HCT116 (cell line): ENCODE data around the gene YBX2. TPM values are rescaled to one million over a fixed set of nuclear protein-coding genes. Genes with fewer than 3 reads are reported as not detected.

ENCODE experiments used
- ATAC-seq: fragments of 200-7000 bp; cut with Tn5 transposase; 2 replicates; pipeline ENCODE4 v1.9.1; 2020; ENCODE audit warnings: mild to moderate bottlenecking, moderate library complexity
- BruUV-seq: library from RNA; stranded (reverse); fragments of 400-500 nt; replicated peaks from 2 replicates; lab custom pipeline; 2021; lab: Mats Ljungman, UMichigan
- CTCF ChIA-PET: fragments of 300-600 bp; sonication (Branson Sonifier 250); formaldehyde crosslinking; loops from one replicate; lab custom pipeline; 2021; ENCODE audit warnings: antibody characterized with exemption; lab: Charles Lee
- POLR2A ChIA-PET: fragments of 300-600, 350-600 bp; sonication (Branson Sonifier 250); formaldehyde crosslinking; loops from one replicate; lab custom pipeline; 2021; ENCODE audit warnings: antibody characterized with exemption; lab: Charles Lee
- RAD21 ChIA-PET, 2 experiments: fragments of 300-600 bp; sonication (Branson Sonifier 250); formaldehyde crosslinking; loops; one replicate each; lab custom pipeline; 2023; ENCODE audit warnings: low total read pairs in 2 of 2; ENCODE audit not compliant: uncharacterized antibody in 2 of 2, unreplicated experiment in 2 of 2, low non-redundant PET in 1 of 2; lab: Charles Lee
- DNase-seq: peaks from one replicate; pipeline ENCODE4 v3.0.0-alpha.2; 2010; ENCODE audit warnings: low read depth, low spot score
- H2AFZ ChIP-seq: fragments of 200-600 bp; shearing (Covaris generic), sonication (generic); 2 replicates; pipeline ENCODE4 v1.6.1; 2017; ENCODE audit warnings: low read depth, mixed run types, mixed read lengths, antibody characterized with exemption, low read length; ENCODE audit not compliant: poor library complexity, severe bottlenecking
- H3K27ac ChIP-seq: 2 replicates; pipeline ENCODE4 v1.5.1; 2012; ENCODE audit warnings: low read depth, low read length
- H3K27me3 ChIP-seq: fragments of 200-600 bp; sonication (generic); 2 replicates; pipeline ENCODE4 v1.6.1; 2016; ENCODE audit warnings: mixed run types, low read length, mixed read lengths; ENCODE audit not compliant: insufficient read depth
- H3K36me3 ChIP-seq, 2 experiments: fragments of 200-500 bp in 1 of 2; fragments of 200-600 bp in 1 of 2; sonication (Bioruptor generic) in 1 of 2; sonication (generic) in 1 of 2; 2 replicates each; pipeline versions ENCODE4 v1.5.1 to v1.6.1; 2014 to 2016; ENCODE audit warnings: low read length in 2 of 2, inconsistent platforms in 1 of 2, mixed read lengths in 1 of 2, mixed run types in 1 of 2; ENCODE audit not compliant: insufficient read depth in 2 of 2, control insufficient read depth in 1 of 2
- H3K4me1 ChIP-seq, 2 experiments: fragments of 200-600 bp in 1 of 2; sonication (generic) in 1 of 2; 2 replicates each; pipeline versions ENCODE4 v1.5.1 to v1.6.1; 2012 to 2017; ENCODE audit warnings: low read length in 2 of 2, inconsistent platforms in 1 of 2, mild to moderate bottlenecking in 1 of 2, mixed read lengths in 1 of 2, mixed run types in 1 of 2, moderate library complexity in 1 of 2; ENCODE audit not compliant: insufficient read depth in 2 of 2, control insufficient read depth in 1 of 2
- H3K4me2 ChIP-seq: fragments of 200-600 bp; sonication (generic); 2 replicates; pipeline ENCODE4 v1.6.1; 2017; ENCODE audit warnings: mixed run types, low read length, mixed read lengths
- H3K4me3 ChIP-seq, 2 experiments: fragments of 200-600 bp in 1 of 2; sonication (generic) in 1 of 2; replicated peaks in 1 of 2; 2 replicates each; pipeline ENCODE4 v1.5.1; 2011 to 2016; ENCODE audit warnings: low read length in 2 of 2, control low read depth in 1 of 2, low read depth in 1 of 2, mild to moderate bottlenecking in 1 of 2, mixed read lengths in 1 of 2, mixed run types in 1 of 2
- H3K79me2 ChIP-seq: fragments of 200-600 bp; sonication (generic); 2 replicates; pipeline ENCODE4 v1.6.1; 2017; ENCODE audit warnings: mild to moderate bottlenecking, mixed run types, low read length, moderate library complexity, mixed read lengths; ENCODE audit not compliant: insufficient read depth
- H3K9ac ChIP-seq: fragments of 200-600 bp; sonication (generic); 2 replicates; pipeline ENCODE4 v1.6.1; 2016; ENCODE audit warnings: low read length, mixed read lengths
- H3K9me2 ChIP-seq: fragments of 200-600 bp; sonication (generic), shearing (Covaris generic); 2 replicates; pipeline ENCODE4 v1.6.1; 2017; ENCODE audit warnings: mixed run types, mild to moderate bottlenecking, moderate library complexity; ENCODE audit not compliant: insufficient read depth
- H3K9me3 ChIP-seq, 2 experiments: fragments of 200-500 bp in 1 of 2; fragments of 200-600 bp in 1 of 2; sonication (Bioruptor generic) in 1 of 2; sonication (generic) in 1 of 2; 2 replicates each; pipeline ENCODE4 v1.6.1; 2014 to 2017; ENCODE audit warnings: low read length in 2 of 2, mixed read lengths in 2 of 2, inconsistent platforms in 1 of 2, low read depth in 1 of 2, mild to moderate bottlenecking in 1 of 2, mixed run types in 1 of 2, moderate library complexity in 1 of 2; ENCODE audit not compliant: control insufficient read depth in 1 of 2, insufficient read depth in 1 of 2
- H4K20me1 ChIP-seq: fragments of 200-600 bp; sonication (generic), shearing (Covaris generic); 2 replicates; pipeline ENCODE4 v1.6.1; 2017; ENCODE audit warnings: mixed run types, mild to moderate bottlenecking, moderate library complexity; ENCODE audit not compliant: insufficient read depth
- ELF1 ChIP-seq: IDR thresholded peaks from 2 replicates; pipeline ENCODE4 v1.6.1; 2012; ENCODE audit warnings: low read depth, borderline replicate concordance
- EZH2 ChIP-seq: fragments of 200-600 bp; sonication (generic); IDR thresholded peaks from 2 replicates; pipeline ENCODE4 v1.6.1; 2017; ENCODE audit warnings: antibody characterized with exemption, mixed run types
- SIN3A ChIP-seq: IDR thresholded peaks from 2 replicates; pipeline ENCODE4 v1.6.1; 2012; ENCODE audit warnings: low read depth
- SP1 ChIP-seq: IDR thresholded peaks from 2 replicates; pipeline ENCODE4 v1.6.1; 2012; ENCODE audit warnings: low read depth
- intact Hi-C: fragments of 100-400 bp; cut with micrococcal nuclease; formaldehyde crosslinking; loops from 2 replicates; pipeline ENCODE4 v1.10.0; 2022
- total RNA-seq: library from RNA; stranded (reverse); gene quantifications from one replicate; pipeline ENCODE4 v1.2.1, GENCODE V29; 2021; ENCODE audit not compliant: unreplicated experiment
- TF ChIP-seq, protein P1 (sequence below): IDR thresholded peaks from 2 replicates; pipeline ENCODE4 v1.6.1; 2012; ENCODE audit warnings: low read depth

Gene YBX2
- total RNA-seq, 1 experiment from 2014 or later, result 2.3 TPM

DNA sequence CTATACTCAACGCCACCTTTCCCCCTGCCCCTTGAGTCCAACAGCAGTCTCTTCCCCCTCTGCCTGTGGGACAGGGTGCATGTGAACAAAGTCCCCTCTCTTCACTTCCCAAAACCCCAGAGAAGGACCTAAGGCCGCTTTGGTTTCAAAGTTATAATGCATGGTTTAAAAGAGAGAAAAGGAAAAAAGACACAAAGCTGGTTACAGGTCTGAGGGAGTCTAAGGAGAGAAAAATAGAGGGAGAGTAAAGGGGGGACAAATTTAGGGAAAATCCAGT is 51.0 kb downstream of the YBX2 start:
- CTCF ChIA-PET, result no interaction called here
- BruUV-seq, result TSS peak; percentile 70

More for the DNA sequence above, 51.0 kb downstream of the YBX2 start:
- Histone ChIP-seq H3K4me2 (peak overlapping the region; percentile 79), H3K9me3 (no peaks in the 10 kb centered on the region), H3K36me3 (peaks cover 19 to 36% of the 10 kb centered on the region in 2 experiments; a peak in 3 of 4 replicates), H3K27ac (peak overlapping the region; percentile 92), H3K79me2 (peaks cover 53% of the 10 kb centered on the region), H3K4me3 (peak overlapping the region; percentile 93 to 97), H4K20me1 (no peaks in the 10 kb centered on the region), H3K27me3 (no peaks in the 10 kb centered on the region), H3K4me1 (peaks cover 17 to 34% of the 10 kb centered on the region in 2 experiments), H3K9ac (peak overlapping the region; percentile 85), H3K9me2 (no peaks in the 10 kb centered on the region), H2AFZ (no peak overlapping the region)
- RAD21 ChIA-PET, result no interaction called here
- ATAC-seq (no peak), DNase-seq (no peak)
- TF ChIP-seq ELF1 (no peak), EZH2 (no peak), SP1 (no peak), SIN3A (no peak)
- TF ChIP-seq, protein P1, sequence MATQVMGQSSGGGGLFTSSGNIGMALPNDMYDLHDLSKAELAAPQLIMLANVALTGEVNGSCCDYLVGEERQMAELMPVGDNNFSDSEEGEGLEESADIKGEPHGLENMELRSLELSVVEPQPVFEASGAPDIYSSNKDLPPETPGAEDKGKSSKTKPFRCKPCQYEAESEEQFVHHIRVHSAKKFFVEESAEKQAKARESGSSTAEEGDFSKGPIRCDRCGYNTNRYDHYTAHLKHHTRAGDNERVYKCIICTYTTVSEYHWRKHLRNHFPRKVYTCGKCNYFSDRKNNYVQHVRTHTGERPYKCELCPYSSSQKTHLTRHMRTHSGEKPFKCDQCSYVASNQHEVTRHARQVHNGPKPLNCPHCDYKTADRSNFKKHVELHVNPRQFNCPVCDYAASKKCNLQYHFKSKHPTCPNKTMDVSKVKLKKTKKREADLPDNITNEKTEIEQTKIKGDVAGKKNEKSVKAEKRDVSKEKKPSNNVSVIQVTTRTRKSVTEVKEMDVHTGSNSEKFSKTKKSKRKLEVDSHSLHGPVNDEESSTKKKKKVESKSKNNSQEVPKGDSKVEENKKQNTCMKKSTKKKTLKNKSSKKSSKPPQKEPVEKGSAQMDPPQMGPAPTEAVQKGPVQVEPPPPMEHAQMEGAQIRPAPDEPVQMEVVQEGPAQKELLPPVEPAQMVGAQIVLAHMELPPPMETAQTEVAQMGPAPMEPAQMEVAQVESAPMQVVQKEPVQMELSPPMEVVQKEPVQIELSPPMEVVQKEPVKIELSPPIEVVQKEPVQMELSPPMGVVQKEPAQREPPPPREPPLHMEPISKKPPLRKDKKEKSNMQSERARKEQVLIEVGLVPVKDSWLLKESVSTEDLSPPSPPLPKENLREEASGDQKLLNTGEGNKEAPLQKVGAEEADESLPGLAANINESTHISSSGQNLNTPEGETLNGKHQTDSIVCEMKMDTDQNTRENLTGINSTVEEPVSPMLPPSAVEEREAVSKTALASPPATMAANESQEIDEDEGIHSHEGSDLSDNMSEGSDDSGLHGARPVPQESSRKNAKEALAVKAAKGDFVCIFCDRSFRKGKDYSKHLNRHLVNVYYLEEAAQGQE, result no peak
- intact Hi-C loops, result no loop called here
- POLR2A ChIA-PET, result interaction anchor here (1.2 to 2.9 kb wide), 4 partner anchors 9 to 29 kb away, joined by 3 to 13 read pairs (median 8); partner anchors contain the start of genes ACADVL, DLG4 and DVL2
